Kidney (tissue), 14 donors: Measurements from ENCODE around the gene RND3. TPM values are rescaled to one million over a fixed set of nuclear protein-coding genes. Genes with fewer than 3 reads are reported as not detected.

Experiments used
- DNase-seq, 5 donors: peaks; one replicate each; pipeline ENCODE4 v3.0.0-alpha.2; 2013 to 2020
- FAIRE-seq: peaks from 2 replicates; lab custom pipeline; 2012; peaks lifted over from hg19 to GRCh38; lab: Jason Lieb, UNC
- H3K27ac ChIP-seq, 2 donors: one replicate each; pipeline ENCODE4 v1.7.0; 2013; ENCODE audit warnings: low read depth in 2 of 2, low read length in 2 of 2, inconsistent platforms in 1 of 2
- H3K27me3 ChIP-seq: one replicate; pipeline ENCODE4 v1.7.1; 2013; ENCODE audit warnings: low read length, inconsistent platforms; ENCODE audit not compliant: control insufficient read depth, insufficient read depth
- H3K36me3 ChIP-seq, 3 donors: one replicate each; pipeline versions ENCODE4 v1.7.0 to v1.7.1; 2013; ENCODE audit warnings: low read length in 3 of 3, control low read depth in 1 of 3, inconsistent platforms in 1 of 3; ENCODE audit not compliant: insufficient read depth in 3 of 3, control insufficient read depth in 2 of 3
- H3K4me1 ChIP-seq, 3 donors: one replicate each; pipeline versions ENCODE4 v1.7.0 to v1.7.1; 2013; ENCODE audit warnings: low read length in 3 of 3, inconsistent platforms in 1 of 3, low read depth in 1 of 3; ENCODE audit not compliant: control insufficient read depth in 2 of 3, insufficient read depth in 2 of 3
- H3K4me3 ChIP-seq, 3 donors: one replicate each; pipeline versions ENCODE4 v1.7.0 to v1.8.1; 2013; ENCODE audit warnings: low read length in 3 of 3, control low read depth in 1 of 3, inconsistent platforms in 1 of 3
- H3K9ac ChIP-seq, 3 donors: one replicate each; pipeline versions ENCODE4 v1.7.0 to v1.7.1; 2013; ENCODE audit warnings: low read length in 3 of 3, control low read depth in 1 of 3, inconsistent platforms in 1 of 3
- H3K9me3 ChIP-seq, 3 donors: one replicate each; pipeline versions ENCODE4 v1.7.0 to v1.7.1; 2013; ENCODE audit warnings: low read length in 3 of 3, control low read depth in 1 of 3, inconsistent platforms in 1 of 3; ENCODE audit not compliant: control insufficient read depth in 2 of 3, insufficient read depth in 1 of 3
- CTCF ChIP-seq: IDR thresholded peaks from 3 replicates; pipeline ENCODE4 v1.5.1; 2012; ENCODE audit warnings: mild to moderate bottlenecking, moderate library complexity, borderline replicate concordance; ENCODE audit not compliant: insufficient read depth; ENCODE audit errors: extremely low read depth
- intact Hi-C: fragments of 100-400 bp; cut with DNase I; formaldehyde crosslinking; loops from one replicate; pipeline ENCODE4 v1.11.1; 2022
- polyA plus RNA-seq: library from polyadenylated mRNA; stranded (reverse); fragments of 350-450 nt; fragmentation: Illumina TruSeq; extraction: RNeasy Lipid Tissue Mini Kit (QIAGEN cat#74804); gene quantifications from one replicate; pipeline ENCODE4 v1.2.3, GENCODE V29; 2014; ENCODE audit warnings: low read depth, low replicate concordance; ENCODE audit not compliant: insufficient read depth
- total RNA-seq: library from RNA; stranded (reverse); fragmentation: NEBNext Ultra II Directional; extraction: Animal tissue kit (Norgen Biotek cat#: 25700); gene quantifications from one replicate; pipeline ENCODE4 v1.2.1, GENCODE V29; 2021
- donor health status: control.
- donor health status: control.
- donor health status: control.
- donor health status: control.
- donor health status: control.
- donor health status: DM: yes; HTN: yes; CAD: no.
- donor health status: Normal renal cell carcinoma (clear cell type).

The RND3 gene
- total and polyA plus RNA-seq, 2 donors from 2014 or later, result 6.5 to 26.1 TPM

- no peaks in the 10 kb centered on the region for H3K9me3 ChIP-seq
- H3K27me3 ChIP-seq, result no peaks in the 10 kb centered on the region
- no peak overlapping the region for H3K27ac ChIP-seq
- no peak overlapping the region for H3K4me3 ChIP-seq
- intact Hi-C loops, result no loop called here
- DNase-seq, result no peak
- H3K36me3 ChIP-seq, result peaks cover 0 to 3% (median 2%) of the 10 kb centered on the region in 3 donors
- TF ChIP-seq CTCF, result no peak
- H3K9ac ChIP-seq, result no peak overlapping the region
- H3K4me1 ChIP-seq, result peaks cover 0 to under 1% (median 0%) of the 10 kb centered on the region in 3 donors
- no peak for FAIRE-seq
Observed at GRCh38 chr2:150466741-150467620, 20.5 kb downstream of the RND3 start.

- Histone ChIP-seq H3K27me3 (no peaks in the 10 kb centered on the region), H3K9ac (no peak overlapping the region), H3K9me3 (no peaks in the 10 kb centered on the region), H3K4me3 (no peak overlapping the region), H3K4me1 (no peaks in the 10 kb centered on the region), H3K36me3 (peaks cover 0 to 3% (median 2%) of the 10 kb centered on the region in 3 donors), H3K27ac (no peak overlapping the region)
- intact Hi-C loops, result no loop called here
- FAIRE-seq (no peak), DNase-seq (no peak)
- TF ChIP-seq CTCF, result no peak
Observed at GRCh38 chr2:150465703-150466569, 21.5 kb downstream of the RND3 start.

GRCh38 chr2:150464986-150465385, 22.5 kb downstream of the RND3 start:
- Histone ChIP-seq H3K36me3 (peaks cover 0 to 2% (median 0%) of the 10 kb centered on the region in 3 donors), H3K4me1 (no peaks in the 10 kb centered on the region), H3K4me3 (no peak overlapping the region), H3K9ac (no peak overlapping the region), H3K27ac (no peak overlapping the region), H3K27me3 (no peaks in the 10 kb centered on the region), H3K9me3 (no peaks in the 10 kb centered on the region)
- DNase-seq (no peak), FAIRE-seq (no peak)
- intact Hi-C loops, result no loop called here
- TF ChIP-seq CTCF, result no peak
